GM20431 (cell line): ENCODE results near the gene C2CD2.

Experiments
- in situ Hi-C: fragments of 300-500 bp; cut with MseI, MboI; formaldehyde crosslinking; loops from one replicate; pipeline ENCODE4 v1.15.0; 2020; ENCODE audit warnings: low sequenced_read_pairs; ENCODE audit not compliant: unreplicated experiment

Gene C2CD2

DNA sequence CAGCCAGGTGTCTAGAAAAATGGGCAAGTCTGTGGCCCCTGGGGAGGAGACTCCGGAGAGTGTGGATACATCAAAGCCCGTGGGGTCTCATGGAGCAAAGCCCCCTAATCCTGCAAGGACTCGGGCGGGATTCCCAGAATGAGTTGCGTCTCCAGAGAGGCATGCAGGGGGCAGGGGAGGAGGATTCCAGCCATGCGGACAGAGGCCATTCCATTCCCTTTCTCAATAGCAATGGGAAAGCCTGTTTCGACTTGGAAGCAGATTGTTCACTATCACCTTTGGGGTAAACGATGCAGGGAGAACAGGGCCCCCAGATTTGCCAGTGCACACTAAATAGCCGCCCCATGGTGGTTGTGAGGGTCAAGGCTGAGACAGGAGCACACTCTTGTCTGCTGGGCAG, 59.3 kb downstream of the C2CD2 start:
- in situ Hi-C loops: no loop called here

GRCh38 chr21:41892726-41893125, 61.1 kb downstream of the C2CD2 start:
- in situ Hi-C loops: no loop called here

DNA sequence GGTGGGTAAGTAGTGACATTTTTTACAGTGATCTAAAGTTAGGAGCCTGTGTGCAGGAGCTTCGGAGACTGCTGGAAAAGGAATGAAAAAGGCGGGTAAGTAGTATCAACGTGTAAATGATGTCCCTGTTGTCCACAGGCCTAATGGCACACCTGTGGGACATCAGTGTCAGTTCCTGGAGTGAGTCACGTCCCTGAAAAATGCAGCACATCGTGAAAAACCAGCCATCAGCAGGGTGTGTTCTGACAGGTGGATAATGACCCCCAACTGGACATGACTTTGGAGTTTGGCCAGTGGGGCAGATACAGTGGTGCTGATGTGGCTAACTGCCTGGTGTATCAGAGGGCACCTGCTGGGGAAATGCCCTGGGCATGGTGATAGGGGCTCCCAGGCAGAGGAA, 62.7 kb downstream of the C2CD2 start:
- in situ Hi-C loops: no loop called here

DNA sequence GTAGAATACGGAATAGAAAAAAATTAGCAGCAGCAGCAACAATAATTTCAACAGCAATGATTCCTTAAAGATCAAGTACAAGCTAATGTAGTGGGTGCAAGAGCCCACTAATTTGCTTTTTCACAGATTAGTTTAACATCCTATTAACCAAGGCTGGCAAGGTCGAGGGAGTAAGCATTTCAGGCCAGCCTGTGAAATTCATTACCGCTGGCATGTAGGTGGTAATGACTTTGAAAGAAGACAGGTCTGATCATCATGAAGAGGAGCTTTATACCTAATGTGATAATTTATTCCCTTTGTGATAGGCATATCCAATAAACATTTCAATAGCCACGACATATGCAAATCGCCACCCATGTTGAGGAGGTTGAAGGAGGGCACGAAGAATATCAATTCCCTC, 63.5 kb downstream of the C2CD2 start:
- in situ Hi-C loops: no loop called here

GRCh38 chr21:41888749-41889376, 65.0 kb downstream of the C2CD2 start:
- in situ Hi-C loops: no loop called here

DNA sequence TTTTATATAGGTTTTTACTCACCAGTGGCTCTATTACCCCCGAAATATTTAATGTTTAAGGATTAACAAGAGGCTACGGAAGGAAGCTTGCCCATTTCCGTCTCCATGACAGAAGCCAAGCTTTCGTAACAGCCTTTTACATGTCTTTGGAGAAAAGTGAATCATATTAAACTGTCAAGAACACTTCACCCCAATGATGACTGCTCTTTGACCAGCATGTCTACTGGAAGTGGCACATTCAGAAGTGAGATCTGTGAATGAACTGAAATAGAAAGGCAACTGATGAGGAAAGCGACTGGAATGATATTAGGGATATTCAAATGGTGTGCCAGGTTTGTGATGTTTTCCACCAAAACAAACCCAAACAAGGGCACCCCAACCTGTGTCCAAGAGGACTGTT, 66.2 kb downstream of the C2CD2 start:
- in situ Hi-C loops: no loop called here

- in situ Hi-C loops: no loop called here
Measured at GRCh38 chr21:41886328-41886727, 67.5 kb downstream of the C2CD2 start.

DNA sequence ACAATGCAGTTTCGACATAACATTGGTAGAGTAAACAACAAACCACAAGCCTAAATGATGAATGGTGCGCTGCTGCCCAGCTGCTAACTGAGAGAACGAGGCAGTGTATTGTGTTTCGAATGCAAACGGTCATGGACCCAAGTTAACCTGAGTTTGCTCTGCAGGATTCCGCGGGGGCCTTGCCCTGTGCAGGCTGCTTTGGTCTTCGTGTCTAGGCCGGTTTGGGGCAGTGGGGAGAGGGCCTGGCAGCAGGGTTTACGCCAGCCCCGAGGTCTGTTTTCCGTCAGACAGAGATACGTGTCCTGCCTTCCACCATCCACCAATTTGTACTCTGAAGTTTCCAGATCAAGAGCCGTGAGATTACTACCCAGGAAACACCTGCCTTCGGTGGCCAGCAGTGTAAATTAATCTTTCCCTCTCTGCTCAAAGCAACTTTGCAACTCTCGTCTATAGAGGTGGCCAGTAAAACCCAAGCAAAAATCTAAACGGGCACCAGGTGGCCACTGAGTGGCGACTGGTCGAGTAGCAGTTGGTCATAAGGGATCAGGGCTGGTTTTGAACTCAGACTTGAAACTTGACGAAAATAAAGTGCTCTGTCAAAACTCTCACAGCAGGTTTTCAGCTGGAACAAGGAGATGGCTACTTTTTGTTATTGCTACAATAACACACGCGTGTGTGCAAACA, 68.3 kb downstream of the C2CD2 start:
- in situ Hi-C loops: no loop called here

DNA sequence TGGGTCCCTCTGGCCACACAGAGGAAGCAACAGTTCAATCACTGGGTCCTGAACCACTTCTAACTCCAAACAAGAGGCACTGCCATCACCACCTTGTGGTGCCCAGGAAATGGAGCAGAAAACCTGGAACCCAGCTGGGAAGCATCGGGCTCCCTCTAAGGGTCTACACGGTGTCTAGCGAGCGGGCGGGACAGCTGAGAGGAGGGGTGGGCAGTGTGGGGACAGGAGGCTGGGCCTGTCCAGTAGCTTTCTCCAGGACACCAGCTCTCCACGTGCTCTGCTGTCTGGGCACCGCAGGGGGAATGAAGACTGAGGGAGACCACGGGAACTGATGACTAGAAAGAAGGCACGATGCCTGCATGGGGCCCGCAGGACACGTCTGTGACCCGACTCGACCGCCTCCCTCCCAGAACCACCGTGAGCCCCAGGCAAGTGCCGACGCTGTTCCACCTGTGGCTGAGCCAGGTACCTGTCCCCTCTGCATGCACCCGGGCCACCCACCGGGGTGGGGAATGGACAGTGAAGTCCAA, 69.3 kb downstream of the C2CD2 start:
- in situ Hi-C loops: no loop called here

DNA sequence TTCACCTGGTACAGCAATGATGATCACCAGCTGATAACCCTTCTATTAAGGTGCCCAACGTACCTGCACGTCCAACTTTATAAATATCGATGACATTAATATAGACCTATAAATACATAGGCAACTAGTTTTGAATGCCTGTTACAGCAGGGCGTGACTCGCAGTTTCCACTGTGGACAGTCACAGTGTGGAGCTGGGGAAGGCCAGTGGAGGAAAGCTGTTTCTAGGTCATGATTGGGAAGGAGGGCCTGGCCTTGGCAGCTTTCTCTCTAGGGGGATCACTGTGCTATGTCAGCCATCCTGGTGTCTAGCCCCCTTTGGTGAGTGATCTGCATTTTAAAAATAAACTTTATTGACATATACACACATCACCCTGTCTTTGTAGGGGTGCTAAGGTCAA, 70.2 kb downstream of the C2CD2 start:
- in situ Hi-C loops: no loop called here

GRCh38 chr21:41881051-41881450, 72.8 kb downstream of the C2CD2 start:
- in situ Hi-C loops: no loop called here

DNA sequence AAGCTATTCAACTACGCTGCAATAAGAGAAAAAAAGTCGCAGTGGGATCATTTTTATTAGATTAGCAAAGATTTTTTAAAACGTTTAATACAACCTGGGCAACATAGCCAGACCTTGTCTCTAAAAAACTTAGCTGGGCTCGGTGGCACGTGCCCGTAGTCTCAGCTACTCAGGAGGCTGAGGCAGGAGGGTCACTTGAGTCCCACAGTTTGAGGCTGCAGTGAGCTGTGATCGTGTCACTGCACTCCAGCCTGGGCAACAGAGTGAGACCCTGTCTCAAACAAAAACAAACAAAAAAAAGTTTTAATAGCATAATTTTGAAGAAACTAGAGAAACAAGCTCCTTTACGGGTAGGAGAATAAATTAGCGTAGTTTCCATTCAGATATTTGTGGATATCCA, 73.7 kb downstream of the C2CD2 start:
- in situ Hi-C loops: no loop called here

DNA sequence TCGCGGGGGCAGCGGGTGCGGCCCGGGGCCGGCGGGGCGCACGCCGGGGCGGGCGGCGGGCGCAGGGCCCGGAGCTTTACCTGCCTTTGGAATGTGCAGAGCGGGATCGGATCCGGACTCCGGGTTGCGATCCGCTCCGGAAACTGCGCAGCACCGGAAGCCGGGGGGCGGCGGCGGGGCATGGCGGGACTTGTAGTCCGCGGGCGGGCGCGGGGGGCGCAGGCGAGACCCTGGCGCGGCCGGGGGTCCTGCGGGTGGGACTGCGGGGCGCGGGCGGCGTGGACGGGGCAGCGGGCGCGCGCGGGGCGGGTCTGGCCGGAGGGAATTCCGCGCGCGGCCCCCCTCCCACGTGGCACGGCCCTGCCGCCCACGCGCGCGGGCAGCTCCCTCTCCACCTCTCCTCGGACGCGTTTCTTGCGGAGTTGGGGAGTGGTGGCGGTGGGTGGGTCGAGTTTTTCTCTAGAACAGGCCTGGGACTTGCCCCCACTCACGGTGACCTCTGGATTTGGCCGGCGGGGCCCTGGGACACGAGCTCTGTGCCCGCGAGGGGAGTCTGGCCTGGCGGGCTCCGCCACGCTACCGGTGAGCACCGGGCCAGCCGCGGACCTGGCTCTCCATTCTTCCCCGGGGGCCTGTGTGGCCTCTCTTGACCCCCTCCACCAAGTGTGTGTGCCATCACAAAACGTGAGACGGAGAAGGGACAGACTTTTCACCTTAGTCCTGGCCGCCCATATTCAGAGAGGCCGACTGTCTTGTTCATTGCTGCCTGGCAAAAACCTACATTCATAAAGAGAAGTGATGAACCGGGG, 74.4 kb downstream of the C2CD2 start, which contains the start of gene PRDM15:
PRDM15 (minus strand) TSS at position 155 of the 809 bp plus-strand sequence. CDS start 18,981 bp downstream, outside the sequence.
- in situ Hi-C loops: no loop called here

GRCh38 chr21:41878831-41879189, 75.0 kb downstream of the C2CD2 start:
- in situ Hi-C loops: no loop called here

DNA sequence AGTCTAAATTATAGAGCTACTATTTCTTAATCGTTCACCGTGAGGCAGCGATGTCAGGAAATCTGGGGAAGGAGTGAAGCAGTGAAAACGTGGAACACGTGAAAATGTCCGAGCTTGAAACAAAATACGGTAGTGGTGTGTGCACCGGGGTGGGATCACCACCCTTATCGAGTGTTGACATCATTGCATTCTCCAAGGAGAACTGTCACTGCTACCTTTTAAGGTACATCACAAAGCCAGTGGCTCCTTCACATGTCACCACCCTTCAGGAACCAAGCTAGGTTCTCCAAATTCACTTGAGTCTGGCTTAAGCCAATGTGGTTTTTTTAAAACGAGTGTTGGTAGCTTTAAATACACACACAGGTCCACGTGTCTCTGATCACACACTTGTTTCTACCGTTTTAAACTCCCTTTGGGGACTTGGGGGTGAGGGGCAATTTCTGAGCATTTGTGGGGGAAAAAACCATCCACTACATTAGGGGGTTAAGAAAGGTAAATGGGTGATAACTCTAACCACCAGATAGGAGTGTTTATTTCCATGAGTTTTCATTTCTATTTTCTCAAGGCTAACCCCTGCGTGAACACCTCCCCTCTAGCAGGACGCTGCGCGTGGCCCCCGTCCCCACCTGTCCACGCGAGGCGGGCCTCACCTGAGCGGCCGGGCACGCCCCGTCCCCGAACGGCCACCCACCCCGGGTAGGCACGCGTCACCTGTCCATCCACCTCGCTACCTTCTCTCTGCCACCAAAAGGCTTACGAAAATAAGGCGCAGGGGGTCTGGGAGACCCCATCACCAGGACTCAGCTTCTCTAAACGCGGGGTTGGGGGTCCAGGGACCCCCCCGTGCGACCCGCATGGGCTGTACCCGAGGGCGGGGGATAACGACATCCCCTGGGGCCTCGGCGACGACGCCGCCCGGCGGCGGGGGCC, 75.7 kb downstream of the C2CD2 start:
- in situ Hi-C loops: no loop called here

- in situ Hi-C loops: no loop called here
Measured at GRCh38 chr21:41876928-41877652, 76.7 kb downstream of the C2CD2 start.

- in situ Hi-C loops: no loop called here
Measured at GRCh38 chr21:41876396-41876795, 77.4 kb downstream of the C2CD2 start.

DNA sequence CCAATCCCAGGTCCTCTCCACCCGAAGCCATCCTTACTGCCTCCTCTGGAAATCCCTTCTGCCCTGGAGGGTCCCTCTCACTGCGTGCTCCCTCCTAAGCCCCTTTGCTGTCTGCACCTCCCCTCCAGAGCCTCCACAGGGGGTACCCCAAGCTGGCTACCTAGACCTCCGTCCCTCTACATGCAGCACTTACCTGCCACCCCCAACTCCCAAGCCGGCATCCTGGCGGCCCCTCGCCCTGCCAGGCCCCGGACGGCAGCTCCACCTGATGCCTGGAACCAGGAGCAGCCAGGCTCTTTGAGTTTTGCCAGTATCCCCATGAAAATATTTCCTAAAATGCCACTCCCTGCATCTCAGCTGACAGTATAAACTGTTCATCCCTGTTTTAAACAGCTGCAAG, 78.7 kb downstream of the C2CD2 start:
- in situ Hi-C loops: no loop called here

- in situ Hi-C loops: no loop called here
Measured at GRCh38 chr21:41874611-41875010, 79.2 kb downstream of the C2CD2 start.
